Tibial nerve (tissue), 4 donors: Measurements from ENCODE around the gene LTB4R2.

ENCODE experiments used
- CTCF ChIP-seq, 5 experiments: fragments of 200-600 bp in 3 of 5; fragments of 450-650 bp in 2 of 5; sonication (generic) in 3 of 5; IDR thresholded peaks; one replicate each; pipeline ENCODE4 v1.5.1; 2016 to 2019; ENCODE audit warnings: antibody characterized with exemption in 5 of 5, mild to moderate bottlenecking in 3 of 5, moderate library complexity in 2 of 5
- EP300 ChIP-seq, 2 donors: sonication (generic); formaldehyde crosslinking; IDR thresholded peaks; one replicate each; pipeline ENCODE4 v1.6.1; 2017; ENCODE audit warnings: antibody characterized with exemption in 2 of 2, mild to moderate bottlenecking in 1 of 2
- POLR2A ChIP-seq, 2 donors: fragments of 450-650 bp; IDR thresholded peaks; one replicate each; pipeline ENCODE4 v1.6.1; 2017; ENCODE audit warnings: antibody characterized with exemption in 2 of 2, mild to moderate bottlenecking in 2 of 2, moderate library complexity in 2 of 2

DNA sequence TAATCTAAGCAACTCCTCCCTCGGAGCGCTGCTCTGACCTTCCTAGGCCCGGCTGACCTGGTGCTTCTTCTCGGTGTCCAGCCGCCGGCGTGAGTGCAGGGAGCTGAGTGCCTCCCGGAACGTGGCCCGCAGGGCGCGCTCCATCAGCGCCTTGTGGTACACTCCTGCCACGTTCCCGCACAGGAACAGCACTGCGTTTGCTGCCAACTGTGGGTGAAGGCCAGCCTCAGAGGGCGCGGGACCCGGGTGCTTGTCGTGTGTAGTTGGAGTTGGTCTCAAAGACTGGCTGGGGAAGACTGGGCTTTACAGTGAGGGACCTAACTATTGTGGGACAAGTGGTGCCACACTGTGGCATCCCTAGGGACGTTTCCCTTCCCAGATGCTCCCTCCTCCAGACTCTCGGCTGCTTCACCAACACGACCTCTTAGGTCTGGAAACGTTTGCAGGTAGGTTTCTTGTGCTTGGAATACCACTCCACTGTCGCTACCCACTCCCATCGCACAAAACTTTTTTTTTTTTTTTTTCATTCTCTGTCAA is 21.9 kb downstream of the LTB4R2 start:
- no peak for TF ChIP-seq CTCF (IDR thresholded peaks at IDR 0.05)
- no peak for TF ChIP-seq POLR2A (IDR thresholded peaks at IDR 0.05)
- TF ChIP-seq EP300 (IDR thresholded peaks at IDR 0.05) = no peak
